ENCODE results near the gene ABCA8.

GRCh38 chr17:68892658-68893057 is 62.5 kb downstream of the ABCA8 start:
- TF ChIP-seq EZH2phosphoT487 (IDR thresholded peaks at IDR 0.05; ENCODE audit: borderline replicate concordance, low read length): no peak
- TF ChIP-seq, protein P1, sequence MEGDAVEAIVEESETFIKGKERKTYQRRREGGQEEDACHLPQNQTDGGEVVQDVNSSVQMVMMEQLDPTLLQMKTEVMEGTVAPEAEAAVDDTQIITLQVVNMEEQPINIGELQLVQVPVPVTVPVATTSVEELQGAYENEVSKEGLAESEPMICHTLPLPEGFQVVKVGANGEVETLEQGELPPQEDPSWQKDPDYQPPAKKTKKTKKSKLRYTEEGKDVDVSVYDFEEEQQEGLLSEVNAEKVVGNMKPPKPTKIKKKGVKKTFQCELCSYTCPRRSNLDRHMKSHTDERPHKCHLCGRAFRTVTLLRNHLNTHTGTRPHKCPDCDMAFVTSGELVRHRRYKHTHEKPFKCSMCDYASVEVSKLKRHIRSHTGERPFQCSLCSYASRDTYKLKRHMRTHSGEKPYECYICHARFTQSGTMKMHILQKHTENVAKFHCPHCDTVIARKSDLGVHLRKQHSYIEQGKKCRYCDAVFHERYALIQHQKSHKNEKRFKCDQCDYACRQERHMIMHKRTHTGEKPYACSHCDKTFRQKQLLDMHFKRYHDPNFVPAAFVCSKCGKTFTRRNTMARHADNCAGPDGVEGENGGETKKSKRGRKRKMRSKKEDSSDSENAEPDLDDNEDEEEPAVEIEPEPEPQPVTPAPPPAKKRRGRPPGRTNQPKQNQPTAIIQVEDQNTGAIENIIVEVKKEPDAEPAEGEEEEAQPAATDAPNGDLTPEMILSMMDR (IDR thresholded peaks at IDR 0.05; ENCODE audit: low read depth, low read length, poor library complexity, severe bottlenecking): no peak
